ENCODE measurements around the gene CACNA2D4.

- TF ChIP-seq CTCF (conservative IDR thresholded peaks at IDR 0.05) = no peak
- TF ChIP-seq ZFX (IDR thresholded peaks at IDR 0.05) = no peak
Observed at GRCh38 chr12:1846421-1847405, 71.7 kb downstream of the CACNA2D4 start.
